ENCODE results near the gene ANO9. TPM values are rescaled to one million over a fixed set of nuclear protein-coding genes. Genes with fewer than 3 reads are reported as not detected.
A peak's percentile ranks its signal among the peaks of the same experiment; 100 is the strongest.

Gene ANO9
- total RNA-seq, 1 donor from 2014 or later: 31.0 TPM

GRCh38 chr11:398826-399225 is 43.0 kb downstream of the ANO9 start:
- peaks cover 15% of the 10 kb centered on the region for H3K36me3 Mint-ChIP-seq (ENCODE audit: insufficient read depth)
- no peaks in the 10 kb centered on the region for H3K9me3 Mint-ChIP-seq (ENCODE audit: low read depth)
- H3K4me3 Mint-ChIP-seq (ENCODE audit: low read depth): no peak overlapping the region
- H3K4me1 Mint-ChIP-seq (ENCODE audit: low read depth): peaks cover 4% of the 10 kb centered on the region
- H3K27ac Mint-ChIP-seq: no peak overlapping the region
- DNase-seq (ENCODE audit: low spot score, unreplicated experiment): no peak
- H3K27me3 Mint-ChIP-seq: no peaks in the 10 kb centered on the region
- TF ChIP-seq CTCF (IDR thresholded peaks at IDR 0.05; ENCODE audit: unreplicated experiment): no peak

- H3K4me3 Mint-ChIP-seq (ENCODE audit: low read depth): no peak overlapping the region
- H3K27me3 Mint-ChIP-seq: no peaks in the 10 kb centered on the region
- H3K9me3 Mint-ChIP-seq (ENCODE audit: low read depth): no peaks in the 10 kb centered on the region
- H3K27ac Mint-ChIP-seq: no peak overlapping the region
- TF ChIP-seq CTCF (IDR thresholded peaks at IDR 0.05; ENCODE audit: unreplicated experiment): no peak
- H3K4me1 Mint-ChIP-seq (ENCODE audit: low read depth): peaks cover 4% of the 10 kb centered on the region
- no peak for DNase-seq (ENCODE audit: low spot score, unreplicated experiment)
- peaks cover 14% of the 10 kb centered on the region for H3K36me3 Mint-ChIP-seq (ENCODE audit: insufficient read depth)
Measured at GRCh38 chr11:396948-397548, 44.8 kb downstream of the ANO9 start.

GRCh38 chr11:396511-396947 is 45.3 kb downstream of the ANO9 start:
- no peak for TF ChIP-seq CTCF (IDR thresholded peaks at IDR 0.05; ENCODE audit: unreplicated experiment)
- no peaks in the 10 kb centered on the region for H3K27me3 Mint-ChIP-seq
- peaks cover 14% of the 10 kb centered on the region for H3K36me3 Mint-ChIP-seq (ENCODE audit: insufficient read depth)
- no peak overlapping the region for H3K4me3 Mint-ChIP-seq (ENCODE audit: low read depth)
- H3K9me3 Mint-ChIP-seq (ENCODE audit: low read depth): no peaks in the 10 kb centered on the region
- no peak for DNase-seq (ENCODE audit: low spot score, unreplicated experiment)
- H3K4me1 Mint-ChIP-seq (ENCODE audit: low read depth): peaks cover 4% of the 10 kb centered on the region
- H3K27ac Mint-ChIP-seq: no peak overlapping the region

GRCh38 chr11:395866-396265 is 45.9 kb downstream of the ANO9 start:
- DNase-seq (ENCODE audit: low spot score, unreplicated experiment): no peak
- no peak for TF ChIP-seq CTCF (IDR thresholded peaks at IDR 0.05; ENCODE audit: unreplicated experiment)
- Mint-ChIP-seq H3K4me3 (ENCODE audit: low read depth) (no peak overlapping the region), H3K27me3 (no peaks in the 10 kb centered on the region), H3K9me3 (ENCODE audit: low read depth) (no peaks in the 10 kb centered on the region), H3K4me1 (ENCODE audit: low read depth) (peaks cover 4% of the 10 kb centered on the region), H3K36me3 (ENCODE audit: insufficient read depth) (peaks cover 14% of the 10 kb centered on the region), H3K27ac (no peak overlapping the region)

GRCh38 chr11:394858-395655 is 46.8 kb downstream of the ANO9 start:
- Mint-ChIP-seq H3K9me3 (ENCODE audit: low read depth) (no peaks in the 10 kb centered on the region), H3K27ac (no peak overlapping the region), H3K36me3 (ENCODE audit: insufficient read depth) (peaks cover 14% of the 10 kb centered on the region), H3K27me3 (no peaks in the 10 kb centered on the region), H3K4me3 (ENCODE audit: low read depth) (peak overlapping the region; percentile 82), H3K4me1 (ENCODE audit: low read depth) (peaks cover 4% of the 10 kb centered on the region)
- DNase-seq (ENCODE audit: low spot score, unreplicated experiment): no peak
- no peak for TF ChIP-seq CTCF (IDR thresholded peaks at IDR 0.05; ENCODE audit: unreplicated experiment)

Measured in progenitor cell of endocrine pancreas (in vitro differentiated cells).